ENCODE results near the gene SCARF1. TPM values are rescaled to one million over a fixed set of nuclear protein-coding genes. Genes with fewer than 3 reads are reported as not detected.

Gene SCARF1, protein sequence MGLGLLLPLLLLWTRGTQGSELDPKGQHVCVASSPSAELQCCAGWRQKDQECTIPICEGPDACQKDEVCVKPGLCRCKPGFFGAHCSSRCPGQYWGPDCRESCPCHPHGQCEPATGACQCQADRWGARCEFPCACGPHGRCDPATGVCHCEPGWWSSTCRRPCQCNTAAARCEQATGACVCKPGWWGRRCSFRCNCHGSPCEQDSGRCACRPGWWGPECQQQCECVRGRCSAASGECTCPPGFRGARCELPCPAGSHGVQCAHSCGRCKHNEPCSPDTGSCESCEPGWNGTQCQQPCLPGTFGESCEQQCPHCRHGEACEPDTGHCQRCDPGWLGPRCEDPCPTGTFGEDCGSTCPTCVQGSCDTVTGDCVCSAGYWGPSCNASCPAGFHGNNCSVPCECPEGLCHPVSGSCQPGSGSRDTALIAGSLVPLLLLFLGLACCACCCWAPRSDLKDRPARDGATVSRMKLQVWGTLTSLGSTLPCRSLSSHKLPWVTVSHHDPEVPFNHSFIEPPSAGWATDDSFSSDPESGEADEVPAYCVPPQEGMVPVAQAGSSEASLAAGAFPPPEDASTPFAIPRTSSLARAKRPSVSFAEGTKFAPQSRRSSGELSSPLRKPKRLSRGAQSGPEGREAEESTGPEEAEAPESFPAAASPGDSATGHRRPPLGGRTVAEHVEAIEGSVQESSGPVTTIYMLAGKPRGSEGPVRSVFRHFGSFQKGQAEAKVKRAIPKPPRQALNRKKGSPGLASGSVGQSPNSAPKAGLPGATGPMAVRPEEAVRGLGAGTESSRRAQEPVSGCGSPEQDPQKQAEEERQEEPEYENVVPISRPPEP
- total RNA-seq (2022; extraction: Qiagen RNA extraction): 0.20 to 0.38 TPM (median 0.27 TPM) in 5 replicates

DNA sequence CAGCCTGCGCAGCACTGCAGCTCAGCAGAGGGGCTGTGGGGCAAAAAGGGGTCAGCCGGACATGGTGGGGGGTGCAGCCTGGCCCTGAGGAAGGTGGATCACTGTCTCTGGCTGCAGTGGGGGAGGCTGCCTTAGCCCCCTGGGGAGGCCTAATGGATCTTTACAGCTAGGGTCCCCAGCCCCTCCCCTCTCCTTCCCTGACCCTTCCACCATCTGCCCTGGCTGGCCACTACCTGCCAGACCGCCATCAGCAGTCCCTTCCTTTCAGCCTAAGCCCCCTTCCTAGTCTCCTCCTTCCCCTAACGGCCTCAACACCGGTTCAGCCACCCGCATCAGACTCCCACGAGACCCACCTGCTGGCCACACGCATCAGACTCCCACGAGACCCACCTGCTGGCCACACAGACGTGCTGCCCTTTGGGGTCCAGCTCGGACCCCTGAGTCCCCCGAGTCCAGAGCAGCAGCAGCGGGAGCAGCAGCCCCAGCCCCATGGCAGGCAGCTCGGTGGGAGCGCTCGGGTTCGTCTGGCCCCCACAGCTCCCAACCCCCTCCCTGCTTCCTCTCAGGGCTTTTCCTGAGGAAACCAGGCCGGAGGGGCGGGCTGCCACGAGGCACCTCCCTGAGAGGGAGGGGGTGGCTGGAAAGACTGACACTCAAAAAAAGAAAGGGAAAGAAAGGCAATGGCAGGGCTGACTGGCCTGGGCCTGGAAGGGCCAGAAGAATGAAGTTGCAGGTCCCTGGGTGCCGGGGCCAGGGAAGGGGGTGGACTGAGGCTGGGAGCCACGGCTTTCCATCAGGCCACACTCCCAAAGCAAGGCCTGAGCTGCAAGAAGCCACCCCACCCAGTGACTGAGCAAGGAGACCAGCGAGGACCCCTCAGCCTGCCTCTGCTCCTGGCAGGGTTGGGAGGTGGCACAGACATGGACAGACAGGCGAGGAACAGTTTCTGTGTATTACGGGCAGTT lies at the start of gene SCARF1:
SCARF1 (minus strand) TSS at position 526 of the 965 bp plus-strand sequence; CDS start at position 491, 35 bp downstream.

DNA sequence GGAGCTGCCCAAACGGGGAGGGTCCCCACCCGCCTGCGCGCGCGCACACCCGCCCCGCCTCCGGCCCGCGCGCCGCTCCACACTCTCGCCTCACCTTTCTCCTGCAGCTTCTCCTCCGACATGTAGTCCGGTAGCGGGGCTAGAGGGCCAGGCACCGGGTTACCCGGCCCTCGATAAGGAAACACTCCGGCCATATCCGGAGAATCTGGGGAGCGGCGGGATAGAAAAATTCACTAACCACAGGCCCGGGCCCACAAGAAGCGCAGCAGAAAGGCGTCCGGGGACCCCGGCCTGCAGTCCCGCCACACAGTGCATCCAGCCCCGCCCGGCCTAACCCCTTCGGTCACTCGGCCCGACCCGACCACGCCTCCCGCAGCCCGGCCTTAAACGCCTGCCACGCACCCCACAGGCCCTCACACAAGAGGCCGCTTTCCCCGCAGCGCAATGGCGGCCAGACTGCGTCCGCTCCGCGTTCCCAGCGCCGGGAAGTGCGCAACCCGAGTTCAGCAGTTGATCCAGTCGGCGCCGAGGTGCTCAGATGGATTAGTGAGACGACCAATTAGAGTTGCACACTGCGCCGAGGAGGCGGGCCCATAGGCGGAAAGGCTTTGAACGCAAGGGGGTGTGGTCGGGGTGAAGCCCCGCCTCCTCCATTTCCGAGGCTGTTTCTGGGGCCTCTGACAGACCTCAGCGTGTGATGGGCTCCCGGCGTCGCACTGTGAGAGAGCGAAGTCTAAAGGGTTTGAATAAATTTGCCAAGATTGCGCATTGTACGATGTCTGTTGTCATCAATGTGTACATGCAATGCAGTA lies 39.1 kb upstream of the SCARF1 start, which contains the start of gene PRPF8:
PRPF8 (minus strand) TSS at position 490 of the 812 bp plus-strand sequence; CDS start at position 194, 296 bp downstream.

GRCh38 chr17:1649844-1650501 lies 4.4 kb upstream of the SCARF1 start, which contains the start of gene RILP:
Gene RILP (minus strand): TSS chr17:1649866. CDS start chr17:1649804, 62 bp downstream.

GRCh38 chr17:1627982-1628855 lies 17.3 kb downstream of the SCARF1 start, which contains the start of gene SLC43A2:
Gene SLC43A2 (minus strand): TSS chr17:1628834. CDS start chr17:1627874, 960 bp downstream.

Other genes starting within 250 kb of the SCARF1 start
- 542 to 1,108 TPM (median 563 TPM) in 5 replicates for gene YWHAE, start 245.5 kb downstream of the SCARF1 start, total RNA-seq (2022; extraction: Qiagen RNA extraction)
- 76.2 to 89.8 TPM (median 85.3 TPM) in 5 replicates for gene CRK, start 189.5 kb downstream of the SCARF1 start, total RNA-seq (2022; extraction: Qiagen RNA extraction)
- 104 to 139 TPM (median 136 TPM) in 5 replicates for gene MYO1C, start 153.0 kb downstream of the SCARF1 start, total RNA-seq (2022; extraction: Qiagen RNA extraction)
- 21.6 to 25.3 TPM (median 24.5 TPM) in 5 replicates for gene INPP5K, start 129.1 kb downstream of the SCARF1 start, total RNA-seq (2022; extraction: Qiagen RNA extraction)
- gene PITPNA, start 82.9 kb downstream of the SCARF1 start, total RNA-seq (2022; extraction: Qiagen RNA extraction): 62.8 to 70.0 TPM (median 65.2 TPM) in 5 replicates
- 4.0 to 7.1 TPM (median 5.8 TPM) in 5 replicates for gene SLC43A2, start 16.9 kb downstream of the SCARF1 start, total RNA-seq (2022; extraction: Qiagen RNA extraction)
- gene RILP, start 4.1 kb upstream of the SCARF1 start, total RNA-seq (2022; extraction: Qiagen RNA extraction): 14.0 to 20.0 TPM (median 16.8 TPM) in 5 replicates
- gene PRPF8, start 39.1 kb upstream of the SCARF1 start, total RNA-seq (2022; extraction: Qiagen RNA extraction): 247 to 273 TPM (median 254 TPM) in 5 replicates
- gene TLCD2, start 64.6 kb upstream of the SCARF1 start, total RNA-seq (2022; extraction: Qiagen RNA extraction): 1.4 to 2.1 TPM (median 1.7 TPM) in 5 replicates
- 19.1 to 33.1 TPM (median 28.5 TPM) in 5 replicates for gene WDR81, start 79.0 kb upstream of the SCARF1 start, total RNA-seq (2022; extraction: Qiagen RNA extraction)
- 2.3 to 3.5 TPM (median 2.9 TPM) in 5 replicates for gene SERPINF2, start 97.1 kb upstream of the SCARF1 start, total RNA-seq (2022; extraction: Qiagen RNA extraction)
- gene SERPINF1, start 116.3 kb upstream of the SCARF1 start, total RNA-seq (2022; extraction: Qiagen RNA extraction): 1.6 to 2.1 TPM (median 1.8 TPM) in 5 replicates
- gene SMYD4, start 184.2 kb upstream of the SCARF1 start, total RNA-seq (2022; extraction: Qiagen RNA extraction): 7.7 to 10.1 TPM (median 8.9 TPM) in 5 replicates
- gene RPA1, start 184.3 kb upstream of the SCARF1 start, total RNA-seq (2022; extraction: Qiagen RNA extraction): 61.3 to 81.1 TPM (median 71.4 TPM) in 5 replicates

Measured in A549 treated with Mapracorat at 1 μM for 4 hours (cell line).